ENCODE data around the gene MTMR3.

Gene MTMR3

GRCh38 chr22:30044369-30044768 lies 161.4 kb downstream of the MTMR3 start:
- Histone ChIP-seq H3K36me3 (ENCODE audit: control insufficient read depth, insufficient read depth, low read length) (no peaks in the 10 kb centered on the region), H3K4me3 (ENCODE audit: insufficient read depth, low read depth, low read length) (no peak overlapping the region), H3K27me3 (ENCODE audit: control insufficient read depth, insufficient read depth, low read length, poor library complexity, severe bottlenecking) (no peaks in the 10 kb centered on the region), H3K27ac (ENCODE audit: insufficient read depth, low read depth, low read length, poor library complexity, severe bottlenecking) (no peak overlapping the region), H3K9me3 (ENCODE audit: control insufficient read depth, low read length) (no peaks in the 10 kb centered on the region), H3K4me1 (ENCODE audit: control insufficient read depth, insufficient read depth, low read length) (no peaks in the 10 kb centered on the region)
- 91 to 97% methylated on average over 3 of the region's 3 CpGs for WGBS, 2 experiments

- no peak overlapping the region for H3K27ac ChIP-seq (ENCODE audit: insufficient read depth, low read depth, low read length, poor library complexity, severe bottlenecking)
- H3K4me1 ChIP-seq (ENCODE audit: control insufficient read depth, insufficient read depth, low read length) = no peaks in the 10 kb centered on the region
- no peak overlapping the region for H3K4me3 ChIP-seq (ENCODE audit: insufficient read depth, low read depth, low read length)
- H3K36me3 ChIP-seq (ENCODE audit: control insufficient read depth, insufficient read depth, low read length) = no peaks in the 10 kb centered on the region
- no peaks in the 10 kb centered on the region for H3K9me3 ChIP-seq (ENCODE audit: control insufficient read depth, low read length)
- H3K27me3 ChIP-seq (ENCODE audit: control insufficient read depth, insufficient read depth, low read length, poor library complexity, severe bottlenecking) = no peaks in the 10 kb centered on the region
- WGBS, 2 experiments = 88 to 93% methylated on average over 2 to 4 of the region's 4 CpGs
These were observed 162.0 kb downstream of the MTMR3 start for GRCh38 chr22:30044881-30045493.

DNA sequence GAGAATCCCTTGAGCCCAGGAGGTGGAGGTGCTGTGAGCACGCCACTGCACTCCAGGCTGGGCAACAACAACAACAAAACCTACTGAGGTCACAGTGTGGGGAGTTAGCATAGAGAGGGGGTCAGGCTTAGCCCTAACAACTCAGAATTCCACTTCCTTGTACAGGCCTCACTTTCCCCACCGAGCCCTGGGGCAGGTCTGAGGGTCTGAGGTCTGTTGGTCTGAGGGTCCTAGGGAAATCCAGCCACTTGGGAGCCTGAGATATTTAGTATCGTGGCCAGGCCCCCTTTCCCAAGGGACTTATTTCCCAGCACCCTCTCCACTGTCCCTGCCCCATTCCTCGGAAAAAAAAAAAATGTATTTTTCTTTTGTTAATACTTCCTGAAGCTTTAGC lies 162.5 kb downstream of the MTMR3 start:
- WGBS, 2 experiments = 85 to 91% methylated on average over 3 to 4 of the region's 4 CpGs
- Histone ChIP-seq H3K36me3 (ENCODE audit: control insufficient read depth, insufficient read depth, low read length) (no peaks in the 10 kb centered on the region), H3K9me3 (ENCODE audit: control insufficient read depth, low read length) (no peaks in the 10 kb centered on the region), H3K4me3 (ENCODE audit: insufficient read depth, low read depth, low read length) (no peak overlapping the region), H3K27ac (ENCODE audit: insufficient read depth, low read depth, low read length, poor library complexity, severe bottlenecking) (no peak overlapping the region), H3K27me3 (ENCODE audit: control insufficient read depth, insufficient read depth, low read length, poor library complexity, severe bottlenecking) (no peaks in the 10 kb centered on the region), H3K4me1 (ENCODE audit: control insufficient read depth, insufficient read depth, low read length) (no peaks in the 10 kb centered on the region)

DNA sequence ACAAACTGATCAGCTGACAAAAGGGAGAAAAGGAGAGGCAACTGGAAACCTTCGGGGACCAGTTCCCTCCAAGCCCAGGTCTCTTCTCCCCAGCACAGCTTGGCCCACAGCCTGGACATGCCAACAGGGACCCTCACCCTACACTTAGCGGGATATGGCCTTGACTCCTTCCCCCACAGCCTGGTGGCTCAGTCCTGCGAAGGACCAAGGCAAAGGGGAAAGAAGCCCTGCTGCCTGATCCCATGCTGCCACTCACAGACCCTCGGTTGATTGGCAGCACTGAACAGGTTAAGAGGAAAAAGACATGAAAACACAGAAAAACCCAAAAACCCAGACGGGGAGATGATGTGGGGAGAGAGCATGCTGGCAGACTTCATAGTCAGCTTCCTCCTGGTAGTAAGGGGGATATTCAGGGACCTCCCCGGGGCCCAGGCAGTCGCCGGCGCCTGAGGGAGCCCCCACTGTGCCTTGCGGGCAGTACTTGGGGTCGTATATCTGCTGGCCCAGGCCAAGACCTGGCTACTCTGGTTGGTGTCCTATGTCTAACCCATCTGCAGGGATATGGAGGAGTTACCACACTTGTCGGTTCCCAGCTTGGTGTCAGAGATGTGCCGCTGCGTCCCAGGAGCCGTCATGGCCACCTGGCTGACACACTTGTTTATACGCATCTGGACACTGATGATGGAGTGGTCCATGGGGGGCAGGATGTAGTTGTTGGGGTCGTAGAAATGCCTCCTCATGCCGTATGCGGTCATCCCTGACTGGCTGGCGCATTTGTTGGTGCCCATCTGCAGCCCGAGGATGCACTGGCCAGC lies 163.1 kb downstream of the MTMR3 start:
- no peaks in the 10 kb centered on the region for H3K4me1 ChIP-seq (ENCODE audit: control insufficient read depth, insufficient read depth, low read length)
- H3K36me3 ChIP-seq (ENCODE audit: control insufficient read depth, insufficient read depth, low read length) = no peaks in the 10 kb centered on the region
- H3K4me3 ChIP-seq (ENCODE audit: insufficient read depth, low read depth, low read length) = no peak overlapping the region
- WGBS, 2 experiments = 93 to 94% methylated on average over 21 of the region's 21 CpGs
- no peaks in the 10 kb centered on the region for H3K9me3 ChIP-seq (ENCODE audit: control insufficient read depth, low read length)
- no peak overlapping the region for H3K27ac ChIP-seq (ENCODE audit: insufficient read depth, low read depth, low read length, poor library complexity, severe bottlenecking)
- H3K27me3 ChIP-seq (ENCODE audit: control insufficient read depth, insufficient read depth, low read length, poor library complexity, severe bottlenecking) = no peaks in the 10 kb centered on the region

- no peaks in the 10 kb centered on the region for H3K9me3 ChIP-seq (ENCODE audit: control insufficient read depth, low read length)
- H3K4me3 ChIP-seq (ENCODE audit: insufficient read depth, low read depth, low read length) = no peak overlapping the region
- no peak overlapping the region for H3K27ac ChIP-seq (ENCODE audit: insufficient read depth, low read depth, low read length, poor library complexity, severe bottlenecking)
- no peaks in the 10 kb centered on the region for H3K36me3 ChIP-seq (ENCODE audit: control insufficient read depth, insufficient read depth, low read length)
- H3K27me3 ChIP-seq (ENCODE audit: control insufficient read depth, insufficient read depth, low read length, poor library complexity, severe bottlenecking) = no peaks in the 10 kb centered on the region
- 94 to 97% methylated on average over 15 of the region's 15 CpGs for WGBS, 2 experiments
- no peaks in the 10 kb centered on the region for H3K4me1 ChIP-seq (ENCODE audit: control insufficient read depth, insufficient read depth, low read length)
These were observed 163.9 kb downstream of the MTMR3 start for GRCh38 chr22:30046716-30047363.

GRCh38 chr22:30047364-30047738 lies 164.4 kb downstream of the MTMR3 start:
- H3K4me3 ChIP-seq (ENCODE audit: insufficient read depth, low read depth, low read length) = no peak overlapping the region
- 87 to 88% methylated on average over 3 of the region's 3 CpGs for WGBS, 2 experiments

DNA sequence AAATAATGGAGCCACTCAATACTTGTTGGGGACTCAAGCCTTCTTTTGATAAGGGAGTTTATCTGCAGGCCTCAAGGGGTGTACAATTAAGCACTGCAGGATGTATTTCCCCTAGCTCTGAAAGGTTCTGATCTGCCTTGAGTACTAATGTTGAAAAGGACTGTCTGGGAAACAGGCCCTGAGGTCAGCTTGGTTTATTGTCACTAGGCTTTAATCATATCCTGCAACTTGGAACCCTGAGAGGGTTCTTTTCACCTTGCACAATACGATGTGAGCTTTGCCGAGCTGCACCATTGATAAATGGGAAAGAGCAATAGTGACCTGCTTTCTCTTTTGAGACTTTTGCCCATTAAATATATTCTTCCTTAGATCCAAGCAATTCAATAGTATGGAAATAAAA lies 165.7 kb downstream of the MTMR3 start:
- Histone ChIP-seq H3K9me3 (ENCODE audit: control insufficient read depth, low read length) (no peaks in the 10 kb centered on the region), H3K36me3 (ENCODE audit: control insufficient read depth, insufficient read depth, low read length) (no peaks in the 10 kb centered on the region), H3K27ac (ENCODE audit: insufficient read depth, low read depth, low read length, poor library complexity, severe bottlenecking) (no peak overlapping the region), H3K4me3 (ENCODE audit: insufficient read depth, low read depth, low read length) (no peak overlapping the region), H3K27me3 (ENCODE audit: control insufficient read depth, insufficient read depth, low read length, poor library complexity, severe bottlenecking) (no peaks in the 10 kb centered on the region), H3K4me1 (ENCODE audit: control insufficient read depth, insufficient read depth, low read length) (no peaks in the 10 kb centered on the region)
- 93 to 100% methylated on average over 2 of the region's 2 CpGs for WGBS, 2 experiments

More at GRCh38 chr22:30047364-30047738, 164.4 kb downstream of the MTMR3 start:
- H3K36me3 ChIP-seq (ENCODE audit: control insufficient read depth, insufficient read depth, low read length) = no peaks in the 10 kb centered on the region
- H3K4me1 ChIP-seq (ENCODE audit: control insufficient read depth, insufficient read depth, low read length) = no peaks in the 10 kb centered on the region
- H3K27me3 ChIP-seq (ENCODE audit: control insufficient read depth, insufficient read depth, low read length, poor library complexity, severe bottlenecking) = no peaks in the 10 kb centered on the region
- no peak overlapping the region for H3K27ac ChIP-seq (ENCODE audit: insufficient read depth, low read depth, low read length, poor library complexity, severe bottlenecking)
- no peaks in the 10 kb centered on the region for H3K9me3 ChIP-seq (ENCODE audit: control insufficient read depth, low read length)

DNA sequence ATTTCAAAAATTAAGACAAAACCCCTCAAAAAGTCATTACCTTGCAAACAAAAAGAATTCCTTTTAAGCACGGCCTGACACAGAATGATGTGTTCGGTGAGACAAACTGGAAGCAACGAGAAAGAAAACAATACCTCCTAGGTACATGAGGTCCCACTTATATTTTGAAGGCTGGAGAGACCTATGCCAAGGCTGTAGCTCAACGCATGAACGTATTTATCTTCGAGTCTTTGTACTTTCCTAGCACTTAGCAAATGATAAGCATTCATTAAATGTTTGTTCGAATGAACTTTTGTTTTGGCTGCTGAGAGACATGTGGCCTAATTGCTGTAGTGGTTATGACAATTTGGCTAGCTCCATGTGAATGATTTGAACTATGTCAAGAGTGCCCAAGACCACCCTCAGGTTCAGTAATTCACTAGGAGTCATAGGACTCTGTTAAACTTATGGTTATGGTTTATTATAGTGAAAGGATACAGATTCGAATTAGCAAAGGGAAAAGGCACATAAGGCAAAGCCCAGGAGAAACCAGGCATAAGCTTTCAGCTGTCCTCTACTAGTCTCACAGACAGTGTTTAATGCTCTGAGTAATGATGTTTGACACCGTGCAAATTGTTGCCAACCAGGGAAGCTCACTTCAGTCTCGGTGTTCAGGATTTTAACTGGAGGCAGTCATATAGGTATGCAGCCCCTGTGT lies 171.2 kb downstream of the MTMR3 start:
- H3K4me1 ChIP-seq (ENCODE audit: control insufficient read depth, insufficient read depth, low read length) = no peaks in the 10 kb centered on the region
- H3K27me3 ChIP-seq (ENCODE audit: control insufficient read depth, insufficient read depth, low read length, poor library complexity, severe bottlenecking) = no peaks in the 10 kb centered on the region
- no peak overlapping the region for H3K27ac ChIP-seq (ENCODE audit: insufficient read depth, low read depth, low read length, poor library complexity, severe bottlenecking)
- no peak overlapping the region for H3K4me3 ChIP-seq (ENCODE audit: insufficient read depth, low read depth, low read length)
- 91 to 94% methylated on average over 10 of the region's 10 CpGs for WGBS, 2 experiments
- H3K9me3 ChIP-seq (ENCODE audit: control insufficient read depth, low read length) = no peaks in the 10 kb centered on the region
- H3K36me3 ChIP-seq (ENCODE audit: control insufficient read depth, insufficient read depth, low read length) = no peaks in the 10 kb centered on the region

DNA sequence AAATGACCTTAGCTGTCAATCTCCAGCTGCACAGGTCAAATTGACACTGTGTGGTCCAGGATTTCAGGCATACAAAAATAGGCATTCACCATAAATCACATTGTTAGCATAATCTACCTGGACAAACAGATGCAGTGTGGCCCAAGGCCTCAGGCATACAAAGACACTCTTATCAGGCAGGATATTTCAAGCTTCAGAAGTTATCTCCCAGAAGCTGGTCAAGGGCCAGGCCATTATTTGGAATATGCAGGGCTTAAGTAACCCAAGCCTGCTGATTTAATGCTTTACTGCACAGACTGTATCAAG lies 171.7 kb downstream of the MTMR3 start:
- H3K9me3 ChIP-seq (ENCODE audit: control insufficient read depth, low read length) = no peaks in the 10 kb centered on the region

GRCh38 chr22:30056015-30056414 lies 173.0 kb downstream of the MTMR3 start:
- H3K36me3 ChIP-seq (ENCODE audit: control insufficient read depth, insufficient read depth, low read length) = no peaks in the 10 kb centered on the region
- H3K27me3 ChIP-seq (ENCODE audit: control insufficient read depth, insufficient read depth, low read length, poor library complexity, severe bottlenecking) = no peaks in the 10 kb centered on the region
- no peak overlapping the region for H3K4me3 ChIP-seq (ENCODE audit: insufficient read depth, low read depth, low read length)
- H3K9me3 ChIP-seq (ENCODE audit: control insufficient read depth, low read length) = no peaks in the 10 kb centered on the region
- no peaks in the 10 kb centered on the region for H3K4me1 ChIP-seq (ENCODE audit: control insufficient read depth, insufficient read depth, low read length)
- 96% methylated on average over 1 of the region's 1 CpG for WGBS, 2 experiments
- no peak overlapping the region for H3K27ac ChIP-seq (ENCODE audit: insufficient read depth, low read depth, low read length, poor library complexity, severe bottlenecking)

More for the DNA sequence above, 171.7 kb downstream of the MTMR3 start:
- H3K4me3 ChIP-seq (ENCODE audit: insufficient read depth, low read depth, low read length) = no peak overlapping the region
- no peak overlapping the region for H3K27ac ChIP-seq (ENCODE audit: insufficient read depth, low read depth, low read length, poor library complexity, severe bottlenecking)
- H3K27me3 ChIP-seq (ENCODE audit: control insufficient read depth, insufficient read depth, low read length, poor library complexity, severe bottlenecking) = no peaks in the 10 kb centered on the region
- H3K36me3 ChIP-seq (ENCODE audit: control insufficient read depth, insufficient read depth, low read length) = no peaks in the 10 kb centered on the region
- H3K4me1 ChIP-seq (ENCODE audit: control insufficient read depth, insufficient read depth, low read length) = no peaks in the 10 kb centered on the region
